22Rv1 (cell line): ENCODE results near the gene CELF4.

Experiments used
- ZFX ChIP-seq: fragments of 450-650 bp; IDR thresholded peaks from 2 replicates; pipeline ENCODE4 v1.6.1; 2017; ENCODE audit warnings: antibody characterized with exemption, borderline replicate concordance
- TF ChIP-seq, protein P1 (sequence below): fragments of 450-650 bp; IDR thresholded peaks from 2 replicates; pipeline ENCODE4 v1.5.1; 2017; ENCODE audit warnings: mild to moderate bottlenecking

- TF ChIP-seq, protein P1, sequence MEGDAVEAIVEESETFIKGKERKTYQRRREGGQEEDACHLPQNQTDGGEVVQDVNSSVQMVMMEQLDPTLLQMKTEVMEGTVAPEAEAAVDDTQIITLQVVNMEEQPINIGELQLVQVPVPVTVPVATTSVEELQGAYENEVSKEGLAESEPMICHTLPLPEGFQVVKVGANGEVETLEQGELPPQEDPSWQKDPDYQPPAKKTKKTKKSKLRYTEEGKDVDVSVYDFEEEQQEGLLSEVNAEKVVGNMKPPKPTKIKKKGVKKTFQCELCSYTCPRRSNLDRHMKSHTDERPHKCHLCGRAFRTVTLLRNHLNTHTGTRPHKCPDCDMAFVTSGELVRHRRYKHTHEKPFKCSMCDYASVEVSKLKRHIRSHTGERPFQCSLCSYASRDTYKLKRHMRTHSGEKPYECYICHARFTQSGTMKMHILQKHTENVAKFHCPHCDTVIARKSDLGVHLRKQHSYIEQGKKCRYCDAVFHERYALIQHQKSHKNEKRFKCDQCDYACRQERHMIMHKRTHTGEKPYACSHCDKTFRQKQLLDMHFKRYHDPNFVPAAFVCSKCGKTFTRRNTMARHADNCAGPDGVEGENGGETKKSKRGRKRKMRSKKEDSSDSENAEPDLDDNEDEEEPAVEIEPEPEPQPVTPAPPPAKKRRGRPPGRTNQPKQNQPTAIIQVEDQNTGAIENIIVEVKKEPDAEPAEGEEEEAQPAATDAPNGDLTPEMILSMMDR, result no peak
- TF ChIP-seq ZFX, result no peak
Observed at GRCh38 chr18:37544217-37544616, 21.4 kb downstream of the CELF4 start.
